GM23338 (cell line): ENCODE data around the gene LYRM7. TPM values are rescaled to one million over a fixed set of nuclear protein-coding genes. Genes with fewer than 3 reads are reported as not detected.

Experiments
- ATAC-seq: fragments of 200-7000 bp; cut with Tn5 transposase; 3 replicates; pipeline ENCODE4 v1.9.1; 2020
- DNase-seq: peaks from one replicate; pipeline ENCODE4 v3.0.0-alpha.2; 2015; ENCODE audit warnings: low spot score
- H2AFZ ChIP-seq: fragments of 200-600 bp; sonication (generic); 2 replicates; pipeline ENCODE4 v1.8.0; 2016; ENCODE audit warnings: antibody characterized with exemption, mild to moderate bottlenecking, moderate library complexity
- H3F3A ChIP-seq: fragments of 200-600 bp; sonication (generic); replicated peaks from 2 replicates; pipeline ENCODE4 v1.8.0; 2017; ENCODE audit warnings: antibody characterized with exemption, mixed run types, low read depth
- H3K27ac ChIP-seq: fragments of 200-600 bp; sonication (generic); 2 replicates; pipeline ENCODE4 v1.6.1; 2016; ENCODE audit warnings: low read depth
- H3K27me3 ChIP-seq: fragments of 200-600 bp; sonication (generic); 2 replicates; pipeline ENCODE4 v1.8.0; 2016; ENCODE audit warnings: mild to moderate bottlenecking, mixed run types, moderate library complexity; ENCODE audit not compliant: insufficient read depth
- H3K36me3 ChIP-seq: fragments of 200-600 bp; sonication (generic); 2 replicates; pipeline ENCODE4 v1.8.0; 2016; ENCODE audit warnings: mild to moderate bottlenecking; ENCODE audit not compliant: insufficient read depth
- H3K4me1 ChIP-seq: fragments of 200-600 bp; sonication (generic); 2 replicates; pipeline ENCODE4 v1.8.0; 2016; ENCODE audit warnings: mild to moderate bottlenecking, moderate library complexity; ENCODE audit not compliant: insufficient read depth
- H3K4me2 ChIP-seq: fragments of 200-600 bp; sonication (generic); 2 replicates; pipeline ENCODE4 v1.7.1; 2017; ENCODE audit warnings: mixed run types
- H3K4me3 ChIP-seq: fragments of 200-600 bp; sonication (generic); 2 replicates; pipeline ENCODE4 v1.6.1; 2016; ENCODE audit warnings: mixed run types
- H3K79me2 ChIP-seq: fragments of 200-600 bp; sonication (generic); replicated peaks from 2 replicates; pipeline ENCODE4 v1.8.0; 2017; ENCODE audit warnings: mild to moderate bottlenecking; ENCODE audit not compliant: insufficient read depth
- H3K9me2 ChIP-seq: fragments of 200-600 bp; sonication (generic); 2 replicates; pipeline ENCODE4 v1.8.0; 2017; ENCODE audit not compliant: insufficient read depth
- H4K20me1 ChIP-seq: fragments of 200-600 bp; sonication (generic); replicated peaks from 2 replicates; pipeline ENCODE4 v1.8.0; 2017; ENCODE audit warnings: mild to moderate bottlenecking; ENCODE audit not compliant: insufficient read depth
- H3K27ac Mint-ChIP-seq: 2 replicates; pipeline ENCODE4 v1.8.0; 2020; ENCODE audit warnings: inconsistent platforms, mild to moderate bottlenecking, moderate library complexity, mixed read lengths
- H3K27me3 Mint-ChIP-seq: 3 replicates; pipeline ENCODE4 v1.8.0; 2022; ENCODE audit warnings: low read depth, mild to moderate bottlenecking, moderate library complexity, mixed read lengths, inconsistent platforms; ENCODE audit not compliant: insufficient read depth, poor library complexity
- H3K36me3 Mint-ChIP-seq: 3 replicates; pipeline ENCODE4 v1.8.0; 2021; ENCODE audit warnings: low read depth, mild to moderate bottlenecking, inconsistent platforms, moderate library complexity, mixed read lengths
- H3K4me1 Mint-ChIP-seq: 3 replicates; pipeline ENCODE4 v1.8.0; 2020; ENCODE audit warnings: mild to moderate bottlenecking, inconsistent platforms, mixed read lengths
- H3K4me3 Mint-ChIP-seq: 3 replicates; pipeline ENCODE4 v1.8.0; 2021; ENCODE audit warnings: moderate library complexity, mild to moderate bottlenecking, inconsistent platforms, mixed read lengths
- H3K9me3 Mint-ChIP-seq: 3 replicates; pipeline ENCODE4 v1.8.0; 2020; ENCODE audit warnings: moderate library complexity, mild to moderate bottlenecking, inconsistent platforms, mixed read lengths
- CREB1 ChIP-seq: fragments of 250-450 bp; sonication (Bioruptor Pico); IDR thresholded peaks from 2 replicates; pipeline ENCODE4 v1.5.0; 2020; ENCODE audit warnings: low read depth, mild to moderate bottlenecking, moderate library complexity
- CTCF ChIP-seq, 2 experiments: fragments of 200-600 bp in 1 of 2; sonication (generic) in 1 of 2; conservative IDR thresholded peaks; 2 replicates each; pipeline versions ENCODE4 v1.5.1 to v1.6.1; 2016 to 2017; ENCODE audit warnings: antibody characterized with exemption in 2 of 2, low read depth in 2 of 2, mild to moderate bottlenecking in 2 of 2, moderate library complexity in 1 of 2
- ETS1 ChIP-seq: IDR thresholded peaks from 2 replicates; pipeline ENCODE4 v1.6.1; 2016; ENCODE audit warnings: antibody characterized with exemption
- EZH2 ChIP-seq: fragments of 200-600 bp; sonication (generic); IDR thresholded peaks from one replicate; pipeline ENCODE4 v1.8.0; 2017; ENCODE audit warnings: antibody characterized with exemption, mild to moderate bottlenecking, low read depth; ENCODE audit not compliant: unreplicated experiment
- EZH2phosphoT487 ChIP-seq: fragments of 200-600 bp; sonication (generic); IDR thresholded peaks from one replicate; pipeline ENCODE4 v1.8.1; 2018; ENCODE audit warnings: antibody characterized with exemption; ENCODE audit not compliant: unreplicated experiment
- JUNB ChIP-seq: IDR thresholded peaks from one replicate; pipeline ENCODE4 v1.6.1; 2016; ENCODE audit warnings: antibody characterized with exemption; ENCODE audit not compliant: unreplicated experiment
- NANOG ChIP-seq: IDR thresholded peaks from 2 replicates; pipeline ENCODE4 v1.6.1; 2016; ENCODE audit warnings: antibody characterized with exemption, borderline replicate concordance
- POLR2AphosphoS5 ChIP-seq: IDR thresholded peaks from 2 replicates; pipeline ENCODE4 v1.6.1; 2016; ENCODE audit warnings: antibody characterized with exemption, low read depth
- STAT1 ChIP-seq: IDR thresholded peaks from one replicate; pipeline ENCODE4 v1.6.1; 2016; ENCODE audit warnings: antibody characterized with exemption; ENCODE audit not compliant: unreplicated experiment
- ZNF114 ChIP-seq: fragments of 250-450 bp; sonication (Bioruptor Pico); IDR thresholded peaks from 2 replicates; pipeline ENCODE4 v1.5.0; 2020; ENCODE audit warnings: mild to moderate bottlenecking, moderate library complexity
- ZNF331 ChIP-seq: fragments of 250-450 bp; sonication (Bioruptor Pico); IDR thresholded peaks from 2 replicates; pipeline ENCODE4 v1.5.0; 2020; ENCODE audit warnings: low read depth, mild to moderate bottlenecking, moderate library complexity
- ZNF462 ChIP-seq: fragments of 250-450 bp; sonication (Bioruptor Pico); IDR thresholded peaks from 2 replicates; pipeline ENCODE4 v1.5.0; 2020; ENCODE audit warnings: mild to moderate bottlenecking, moderate library complexity
- polyA plus RNA-seq: library from polyadenylated mRNA; unstranded; fragments of >200 nt; fragmentation: Nextera tagmentation; extraction: Ambion mirVana; gene quantifications from 2 replicates; pipeline ENCODE4 v1.2.1, GENCODE V29; 2016
- total RNA-seq: library from RNA; depleted of rRNA; stranded (reverse); fragments of >200 nt; shearing (Covaris generic); gene quantifications from 2 replicates; pipeline ENCODE4 v1.2.3, GENCODE V29; 2014
- TF ChIP-seq, protein P1 (sequence below): IDR thresholded peaks from one replicate; pipeline ENCODE4 v1.6.1; 2018; ENCODE audit warnings: antibody characterized with exemption; ENCODE audit not compliant: unreplicated experiment

The LYRM7 gene
- total and polyA plus RNA-seq, 2 experiments from 2014 or later: 11.3 to 34.8 TPM

- Histone ChIP-seq H2AFZ (no peak overlapping the region), H3K9me2 (no peaks in the 10 kb centered on the region), H4K20me1 (no peaks in the 10 kb centered on the region), H3K27me3 (no peaks in the 10 kb centered on the region), H3K36me3 (no peaks in the 10 kb centered on the region), H3K4me1 (no peaks in the 10 kb centered on the region), H3K27ac (no peak overlapping the region), H3K4me2 (no peak overlapping the region), H3K79me2 (no peaks in the 10 kb centered on the region), H3F3A (no peaks in the 10 kb centered on the region), H3K4me3 (no peak overlapping the region)
- Mint-ChIP-seq H3K4me3 (no peak overlapping the region), H3K9me3 (no peaks in the 10 kb centered on the region), H3K4me1 (peaks cover 11% of the 10 kb centered on the region; the same call in 2 of the 3 replicates), H3K27ac (no peak overlapping the region), H3K27me3 (no peaks in the 10 kb centered on the region), H3K36me3 (no peaks in the 10 kb centered on the region; the same call in 1 of the 3 replicates)
- ATAC-seq (no peak), DNase-seq (no peak)
- TF ChIP-seq ZNF114 (CRISPR knock-in tag): no peak
- no peak for TF ChIP-seq ETS1
- no peak for TF ChIP-seq POLR2AphosphoS5
- TF ChIP-seq EZH2: no peak
- TF ChIP-seq STAT1: no peak
- TF ChIP-seq CREB1: no peak
- TF ChIP-seq ZNF462 (CRISPR knock-in tag): no peak
- no peak for TF ChIP-seq NANOG
- TF ChIP-seq EZH2phosphoT487: no peak
- TF ChIP-seq, protein P1, sequence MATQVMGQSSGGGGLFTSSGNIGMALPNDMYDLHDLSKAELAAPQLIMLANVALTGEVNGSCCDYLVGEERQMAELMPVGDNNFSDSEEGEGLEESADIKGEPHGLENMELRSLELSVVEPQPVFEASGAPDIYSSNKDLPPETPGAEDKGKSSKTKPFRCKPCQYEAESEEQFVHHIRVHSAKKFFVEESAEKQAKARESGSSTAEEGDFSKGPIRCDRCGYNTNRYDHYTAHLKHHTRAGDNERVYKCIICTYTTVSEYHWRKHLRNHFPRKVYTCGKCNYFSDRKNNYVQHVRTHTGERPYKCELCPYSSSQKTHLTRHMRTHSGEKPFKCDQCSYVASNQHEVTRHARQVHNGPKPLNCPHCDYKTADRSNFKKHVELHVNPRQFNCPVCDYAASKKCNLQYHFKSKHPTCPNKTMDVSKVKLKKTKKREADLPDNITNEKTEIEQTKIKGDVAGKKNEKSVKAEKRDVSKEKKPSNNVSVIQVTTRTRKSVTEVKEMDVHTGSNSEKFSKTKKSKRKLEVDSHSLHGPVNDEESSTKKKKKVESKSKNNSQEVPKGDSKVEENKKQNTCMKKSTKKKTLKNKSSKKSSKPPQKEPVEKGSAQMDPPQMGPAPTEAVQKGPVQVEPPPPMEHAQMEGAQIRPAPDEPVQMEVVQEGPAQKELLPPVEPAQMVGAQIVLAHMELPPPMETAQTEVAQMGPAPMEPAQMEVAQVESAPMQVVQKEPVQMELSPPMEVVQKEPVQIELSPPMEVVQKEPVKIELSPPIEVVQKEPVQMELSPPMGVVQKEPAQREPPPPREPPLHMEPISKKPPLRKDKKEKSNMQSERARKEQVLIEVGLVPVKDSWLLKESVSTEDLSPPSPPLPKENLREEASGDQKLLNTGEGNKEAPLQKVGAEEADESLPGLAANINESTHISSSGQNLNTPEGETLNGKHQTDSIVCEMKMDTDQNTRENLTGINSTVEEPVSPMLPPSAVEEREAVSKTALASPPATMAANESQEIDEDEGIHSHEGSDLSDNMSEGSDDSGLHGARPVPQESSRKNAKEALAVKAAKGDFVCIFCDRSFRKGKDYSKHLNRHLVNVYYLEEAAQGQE: no peak
- no peak for TF ChIP-seq ZNF331
- no peak for TF ChIP-seq CTCF (conservative IDR thresholded peaks at IDR 0.05; ENCODE audit: low read depth in 2 of 2)
- no peak for TF ChIP-seq JUNB
These were observed 22.4 kb downstream of the LYRM7 start for GRCh38 chr5:131193106-131193505.
